Osteoblast (primary cell): Measurements from ENCODE around the gene CDKAL1. TPM values are rescaled to one million over a fixed set of nuclear protein-coding genes. Genes with fewer than 3 reads are reported as not detected.
"Not testable (repeated sequence)": the region's sequence is repeated elsewhere in the genome, so short reads cannot be mapped to it uniquely, and the experiment has no call there.

Experiments
- DNase-seq: peaks from one replicate; pipeline ENCODE4 v3.0.0; 2011; ENCODE audit warnings: low spot score, mixed read lengths; ENCODE audit not compliant: insufficient read length; ENCODE audit errors: missing footprints
- H2AFZ ChIP-seq: 2 replicates; pipeline ENCODE4 v1.6.0; 2011; ENCODE audit warnings: mild to moderate bottlenecking, low read length
- H3K27ac ChIP-seq: 2 replicates; pipeline ENCODE4 v1.5.1; 2011; ENCODE audit warnings: mild to moderate bottlenecking, low read depth, low read length, moderate library complexity
- H3K27me3 ChIP-seq: 2 replicates; pipeline ENCODE4 v1.6.0; 2012; ENCODE audit warnings: mild to moderate bottlenecking, control low read depth, inconsistent platforms, low read length, moderate library complexity; ENCODE audit not compliant: insufficient read depth
- H3K36me3 ChIP-seq: 2 replicates; pipeline ENCODE4 v1.5.1; 2011; ENCODE audit warnings: mild to moderate bottlenecking, low read length, control low read depth, moderate library complexity; ENCODE audit not compliant: insufficient read depth
- H3K4me1 ChIP-seq: 2 replicates; pipeline ENCODE4 v1.5.1; 2011; ENCODE audit warnings: mild to moderate bottlenecking, low read length, control low read depth, moderate library complexity; ENCODE audit not compliant: insufficient read depth
- H3K4me2 ChIP-seq: 2 replicates; pipeline ENCODE4 v1.6.0; 2011; ENCODE audit warnings: mild to moderate bottlenecking, low read length; ENCODE audit not compliant: insufficient read depth
- H3K4me3 ChIP-seq: fragments of 200-600 bp; sonication (generic); 3 replicates; pipeline ENCODE4 v1.5.1; 2012; ENCODE audit warnings: mild to moderate bottlenecking, low read length, inconsistent platforms; ENCODE audit not compliant: insufficient read depth
- H3K79me2 ChIP-seq: 2 replicates; pipeline ENCODE4 v1.6.0; 2012; ENCODE audit warnings: mild to moderate bottlenecking, low read length, control low read depth, inconsistent platforms; ENCODE audit not compliant: insufficient read depth
- H3K9me3 ChIP-seq: 2 replicates; pipeline ENCODE4 v1.5.1; 2011; ENCODE audit warnings: low read depth, low read length, control low read depth
- H4K20me1 ChIP-seq: 2 replicates; pipeline ENCODE4 v1.6.0; 2012; ENCODE audit warnings: mild to moderate bottlenecking, low read length, control low read depth; ENCODE audit not compliant: insufficient read depth
- total RNA-seq: library from RNA; depleted of rRNA; stranded (reverse); fragments of >200 nt; gene quantifications from 2 replicates; pipeline ENCODE4 v1.2.3, GENCODE V29; 2012
- TF ChIP-seq, protein P1 (sequence below): IDR thresholded peaks from 2 replicates; pipeline ENCODE4 v1.5.1; 2011; ENCODE audit warnings: mild to moderate bottlenecking, low read depth, low read length, moderate library complexity; ENCODE audit errors: extremely low read depth

Gene CDKAL1
- total RNA-seq, 1 donor, result 18.5 TPM

DNA sequence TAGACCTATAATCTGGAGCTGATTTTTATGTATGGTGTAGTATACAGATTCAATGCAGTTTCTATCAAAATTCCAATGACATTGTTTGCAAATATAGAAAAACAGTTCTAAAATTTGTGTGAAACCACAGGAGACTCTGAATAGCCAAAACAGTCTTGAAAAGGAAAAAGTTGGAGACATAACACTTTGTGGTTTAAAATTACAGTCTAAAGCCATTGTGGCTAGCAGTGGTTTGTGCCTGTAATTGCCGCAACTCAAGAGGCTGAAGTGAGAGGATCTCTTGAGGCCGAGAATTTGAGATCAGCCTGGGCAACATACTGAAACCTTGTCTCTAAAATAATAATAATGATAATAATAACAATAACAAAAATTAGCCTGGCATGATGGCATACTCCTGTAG, 213.7 kb downstream of the CDKAL1 start:
- no peak for DNase-seq

DNA sequence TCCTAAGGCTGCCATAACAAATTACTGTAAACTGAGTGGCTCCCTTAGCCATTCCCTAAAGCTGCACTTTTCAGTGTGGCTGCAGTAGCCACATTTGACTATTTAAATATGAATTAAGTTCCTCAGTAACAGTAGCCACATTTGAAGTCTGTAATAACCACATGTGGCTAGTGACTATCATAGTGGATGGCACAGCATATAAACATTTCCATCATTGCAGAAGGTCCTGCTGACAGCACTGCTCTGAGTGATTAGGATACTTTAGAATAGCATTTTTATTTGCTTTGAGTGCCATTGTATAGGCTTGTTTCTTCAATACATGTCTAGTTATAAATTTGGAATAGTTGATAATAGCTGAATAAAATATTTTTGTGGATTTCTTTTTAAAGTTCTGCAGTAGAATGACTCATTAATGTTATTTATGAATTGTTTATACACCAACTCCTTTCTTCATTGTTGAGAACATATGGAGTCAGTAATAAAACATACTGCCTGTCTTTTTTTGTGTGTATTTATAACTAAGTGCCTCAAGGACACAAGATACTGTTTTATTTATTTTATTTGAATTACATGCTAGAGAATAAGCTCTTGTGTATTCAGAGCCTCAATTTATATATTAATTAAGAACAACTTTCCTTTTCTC, 217.2 kb downstream of the CDKAL1 start:
- Histone ChIP-seq H3K4me3 (no peak overlapping the region), H3K4me1 (peaks cover 25% of the 10 kb centered on the region), H3K79me2 (no peaks in the 10 kb centered on the region), H3K27ac (no peak overlapping the region), H3K9me3 (no peaks in the 10 kb centered on the region), H3K36me3 (no peaks in the 10 kb centered on the region), H4K20me1 (no peaks in the 10 kb centered on the region), H2AFZ (no peak overlapping the region), H3K27me3 (no peaks in the 10 kb centered on the region), H3K4me2 (no peak overlapping the region)
- DNase-seq, result no peak
- TF ChIP-seq, protein P1, sequence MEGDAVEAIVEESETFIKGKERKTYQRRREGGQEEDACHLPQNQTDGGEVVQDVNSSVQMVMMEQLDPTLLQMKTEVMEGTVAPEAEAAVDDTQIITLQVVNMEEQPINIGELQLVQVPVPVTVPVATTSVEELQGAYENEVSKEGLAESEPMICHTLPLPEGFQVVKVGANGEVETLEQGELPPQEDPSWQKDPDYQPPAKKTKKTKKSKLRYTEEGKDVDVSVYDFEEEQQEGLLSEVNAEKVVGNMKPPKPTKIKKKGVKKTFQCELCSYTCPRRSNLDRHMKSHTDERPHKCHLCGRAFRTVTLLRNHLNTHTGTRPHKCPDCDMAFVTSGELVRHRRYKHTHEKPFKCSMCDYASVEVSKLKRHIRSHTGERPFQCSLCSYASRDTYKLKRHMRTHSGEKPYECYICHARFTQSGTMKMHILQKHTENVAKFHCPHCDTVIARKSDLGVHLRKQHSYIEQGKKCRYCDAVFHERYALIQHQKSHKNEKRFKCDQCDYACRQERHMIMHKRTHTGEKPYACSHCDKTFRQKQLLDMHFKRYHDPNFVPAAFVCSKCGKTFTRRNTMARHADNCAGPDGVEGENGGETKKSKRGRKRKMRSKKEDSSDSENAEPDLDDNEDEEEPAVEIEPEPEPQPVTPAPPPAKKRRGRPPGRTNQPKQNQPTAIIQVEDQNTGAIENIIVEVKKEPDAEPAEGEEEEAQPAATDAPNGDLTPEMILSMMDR, result no peak

More for the DNA sequence above, 213.7 kb downstream of the CDKAL1 start:
- TF ChIP-seq, protein P1, result no peak
- H3K4me1 ChIP-seq, result peaks cover 19% of the 10 kb centered on the region
- no peak overlapping the region for H3K4me3 ChIP-seq
- H3K4me2 ChIP-seq, result no peak overlapping the region
- H3K9me3 ChIP-seq, result no peaks in the 10 kb centered on the region
- no peak overlapping the region for H2AFZ ChIP-seq
- no peaks in the 10 kb centered on the region for H4K20me1 ChIP-seq
- H3K27ac ChIP-seq, result no peak overlapping the region
- H3K79me2 ChIP-seq, result no peaks in the 10 kb centered on the region
- H3K27me3 ChIP-seq, result no peaks in the 10 kb centered on the region
- H3K36me3 ChIP-seq, result no peaks in the 10 kb centered on the region

DNA sequence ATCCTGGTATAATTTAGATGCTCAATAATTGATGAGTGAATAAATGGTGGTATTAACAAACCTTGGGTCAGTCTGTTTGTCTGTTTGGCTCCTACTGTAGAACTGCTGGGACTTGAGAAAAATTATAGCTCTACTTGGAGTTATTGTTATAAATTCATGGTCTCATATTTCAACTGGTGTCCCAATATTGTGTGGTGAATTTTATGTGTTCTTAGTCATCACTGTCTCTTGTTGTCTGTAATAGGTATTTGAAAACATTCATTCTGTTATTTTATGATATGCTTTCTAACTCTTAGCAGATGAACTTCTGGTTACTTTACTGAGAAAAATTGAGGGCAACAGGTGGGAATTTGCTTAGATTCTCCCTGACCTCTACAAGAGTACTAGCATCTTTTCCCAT, 221.4 kb downstream of the CDKAL1 start:
- H3K27me3 ChIP-seq, result no peaks in the 10 kb centered on the region
- DNase-seq, result no peak
- H4K20me1 ChIP-seq, result no peaks in the 10 kb centered on the region
- no peaks in the 10 kb centered on the region for H3K36me3 ChIP-seq
- H3K79me2 ChIP-seq, result no peaks in the 10 kb centered on the region
- H3K27ac ChIP-seq, result no peak overlapping the region
- no peak overlapping the region for H2AFZ ChIP-seq
- TF ChIP-seq, protein P1, result no peak
- no peak overlapping the region for H3K4me3 ChIP-seq
- H3K4me2 ChIP-seq, result peak overlapping the region; percentile 17
- H3K9me3 ChIP-seq, result no peaks in the 10 kb centered on the region
- H3K4me1 ChIP-seq, result peaks cover 30% of the 10 kb centered on the region

DNA sequence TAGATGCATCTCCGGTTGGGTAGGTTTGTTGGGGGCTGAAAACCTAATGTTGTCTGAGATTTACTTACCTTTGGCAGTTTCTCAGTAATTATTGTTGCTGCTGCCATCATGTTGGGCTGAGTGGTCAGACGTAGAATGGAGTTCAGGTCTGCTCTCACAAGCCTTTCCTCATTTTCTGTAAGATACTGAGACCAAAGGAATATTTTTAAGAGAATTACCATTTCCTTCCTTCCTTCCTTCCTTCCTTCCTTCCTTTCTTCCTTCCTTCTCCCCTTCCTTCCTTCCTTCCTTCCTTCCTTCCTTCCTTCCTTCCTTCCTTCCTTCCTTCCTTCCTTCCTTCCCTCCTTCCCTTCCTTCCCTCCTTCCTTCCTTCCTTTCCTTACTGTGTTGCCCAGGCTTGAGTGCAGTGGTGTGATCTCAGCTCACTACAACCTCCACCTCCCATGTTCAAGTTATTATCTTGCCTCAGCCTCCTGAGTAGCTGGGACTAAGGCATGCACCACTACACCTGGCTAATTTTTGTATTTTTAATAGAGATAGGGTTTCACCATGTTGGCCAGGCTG, 222.4 kb downstream of the CDKAL1 start:
- peak; percentile 10 for DNase-seq
- H4K20me1 ChIP-seq, H2AFZ ChIP-seq, H3K27ac ChIP-seq, H3K9me3 ChIP-seq, H3K79me2 ChIP-seq, H3K4me2 ChIP-seq, H3K4me3 ChIP-seq, H3K36me3 ChIP-seq, H3K27me3 ChIP-seq: not testable (repeated sequence)
- H3K4me1 ChIP-seq, result peaks cover 21% of the 10 kb centered on the region
